Gastrocnemius medialis (tissue), 4 donors: ENCODE results near the gene PAX8. TPM values are rescaled to one million over a fixed set of nuclear protein-coding genes. Genes with fewer than 3 reads are reported as not detected.

Source experiments
- ATAC-seq, 2 donors: fragments of 150-250 bp; one replicate each; pipeline ENCODE4 v1.9.1; 2016
- DNase-seq, 2 donors: peaks; one replicate each; pipeline ENCODE4 v3.0.0-alpha.2; 2019
- H3K27ac ChIP-seq, 4 donors: fragments of 200-600 bp; sonication (generic); 1 replicate in 1 of 4; 2 replicates in 3 of 4; pipeline ENCODE4 v1.5.1; 2016 to 2018; ENCODE audit warnings: mild to moderate bottlenecking in 2 of 4, moderate library complexity in 1 of 4
- H3K27me3 ChIP-seq, 3 donors: fragments of 200-600 bp; sonication (generic) in 2 of 3; 1 replicate in 1 of 3; 2 replicates in 2 of 3; pipeline versions ENCODE4 v1.5.1 to v1.6.0; 2016 to 2019; ENCODE audit warnings: mild to moderate bottlenecking in 1 of 3, moderate library complexity in 1 of 3
- H3K36me3 ChIP-seq, 2 donors: fragments of 200-600 bp; sonication (generic) in 1 of 2; one replicate each; pipeline ENCODE4 v1.5.1; 2017 to 2018
- H3K4me1 ChIP-seq, 2 donors: fragments of 200-600 bp; sonication (generic) in 1 of 2; one replicate each; pipeline ENCODE4 v1.5.1; 2016 to 2017; ENCODE audit warnings: mild to moderate bottlenecking in 2 of 2
- H3K4me3 ChIP-seq, 4 donors: fragments of 200-600 bp; sonication (generic) in 3 of 4; 1 replicate in 1 of 4; 2 replicates in 3 of 4; pipeline ENCODE4 v1.5.1; 2016 to 2019; ENCODE audit warnings: mild to moderate bottlenecking in 2 of 4
- H3K9me3 ChIP-seq, 3 donors: fragments of 200-600 bp; sonication (generic) in 2 of 3; 1 replicate in 1 of 3; 2 replicates in 2 of 3; pipeline ENCODE4 v1.5.1; 2016 to 2019
- CTCF ChIP-seq, 5 experiments: fragments of 450-650 bp in 3 of 5; fragments of 200-600 bp in 2 of 5; sonication (generic) in 2 of 5; IDR thresholded peaks in 4 of 5; conservative IDR thresholded peaks in 1 of 5; 1 replicate in 4 of 5; 2 replicates in 1 of 5; pipeline ENCODE4 v1.5.1; 2016 to 2019; ENCODE audit warnings: antibody characterized with exemption in 5 of 5, mild to moderate bottlenecking in 3 of 5, moderate library complexity in 3 of 5
- POLR2A ChIP-seq, 2 donors: fragments of 450-650 bp; IDR thresholded peaks; one replicate each; pipeline ENCODE4 v1.6.1; 2017; ENCODE audit warnings: antibody characterized with exemption in 2 of 2, mild to moderate bottlenecking in 2 of 2, moderate library complexity in 2 of 2
- in situ Hi-C, 4 donors: fragments of 200-750 bp; cut with MboI; loops; one replicate each; pipeline versions ENCODE4 v1.15.0 to v1.8.0; 2017; ENCODE audit warnings: low sequenced_read_pairs in 4 of 4
- intact Hi-C: fragments of 100-400 bp; cut with DNase I; formaldehyde crosslinking; loops from one replicate; pipeline ENCODE4 v1.15.1; 2023; ENCODE audit warnings: low total_unique reads
- total RNA-seq, 4 donors: library from RNA; depleted of rRNA; stranded (reverse); fragments of >200 nt; gene quantifications; one replicate each; pipeline versions ENCODE4 v1.1.0 to v1.2.3, GENCODE V29; 2016

Gene PAX8
- total RNA-seq, 4 donors from 2014 or later = 0.27 to 8.7 (median 2.1) TPM

- Histone ChIP-seq H3K4me1 (no peaks in the 10 kb centered on the region), H3K4me3 (no peak overlapping the region), H3K27me3 (no peaks in the 10 kb centered on the region), H3K9me3 (no peaks in the 10 kb centered on the region), H3K27ac (no peak overlapping the region), H3K36me3 (no peaks in the 10 kb centered on the region)
- TF ChIP-seq POLR2A (IDR thresholded peaks at IDR 0.05) (no peak), CTCF (IDR thresholded peaks at IDR 0.05 in 4 of 5, conservative IDR thresholded peaks at IDR 0.05 in 1 of 5) (no peak)
- DNase-seq (no peak), ATAC-seq (no peak)
- intact Hi-C loops (no loop called here), in situ Hi-C loops (no loop called here)
These were observed 107.2 kb downstream of the PAX8 start for GRCh38 chr2:113171334-113172075.

- no peak for TF ChIP-seq CTCF (IDR thresholded peaks at IDR 0.05 in 4 of 5, conservative IDR thresholded peaks at IDR 0.05 in 1 of 5)
- no peak for TF ChIP-seq POLR2A (IDR thresholded peaks at IDR 0.05)
- H3K36me3 ChIP-seq = no peaks in the 10 kb centered on the region
- in situ Hi-C loops (no loop called here), intact Hi-C loops (no loop called here)
- H3K9me3 ChIP-seq = no peaks in the 10 kb centered on the region
- DNase-seq (no peak), ATAC-seq (no peak)
- H3K4me1 ChIP-seq = no peaks in the 10 kb centered on the region
- no peak overlapping the region for H3K27ac ChIP-seq
- no peak overlapping the region for H3K4me3 ChIP-seq
- no peaks in the 10 kb centered on the region for H3K27me3 ChIP-seq
These were observed 109.1 kb downstream of the PAX8 start for GRCh38 chr2:113169586-113169985.

- H3K4me3 ChIP-seq = no peak overlapping the region
- no peak for ATAC-seq
- intact Hi-C loops (no loop called here), in situ Hi-C loops (no loop called here)
- H3K36me3 ChIP-seq = no peaks in the 10 kb centered on the region
- H3K27ac ChIP-seq = no peak overlapping the region
- H3K9me3 ChIP-seq = no peaks in the 10 kb centered on the region
- DNase-seq = no peak
- H3K27me3 ChIP-seq = no peaks in the 10 kb centered on the region
- TF ChIP-seq POLR2A (IDR thresholded peaks at IDR 0.05) (no peak), CTCF (IDR thresholded peaks at IDR 0.05 in 4 of 5, conservative IDR thresholded peaks at IDR 0.05 in 1 of 5) (no peak)
- H3K4me1 ChIP-seq = no peaks in the 10 kb centered on the region
These were observed 109.7 kb downstream of the PAX8 start for GRCh38 chr2:113169002-113169530.

GRCh38 chr2:113167962-113168340 lies 110.8 kb downstream of the PAX8 start:
- ATAC-seq (no peak), DNase-seq (no peak)
- TF ChIP-seq CTCF (IDR thresholded peaks at IDR 0.05 in 4 of 5, conservative IDR thresholded peaks at IDR 0.05 in 1 of 5) (no peak), POLR2A (IDR thresholded peaks at IDR 0.05) (no peak)
- no peaks in the 10 kb centered on the region for H3K27me3 ChIP-seq
- H3K9me3 ChIP-seq = no peaks in the 10 kb centered on the region
- H3K4me3 ChIP-seq = no peak overlapping the region
- H3K4me1 ChIP-seq = no peaks in the 10 kb centered on the region
- intact Hi-C loops = no loop called here
- H3K27ac ChIP-seq = no peak overlapping the region
- no peaks in the 10 kb centered on the region for H3K36me3 ChIP-seq
- in situ Hi-C loops = no loop called here
